HG02642 (cell line): ENCODE results near the gene MAP2.

ENCODE experiments used
- ATAC-seq: cut with Tn5 transposase; IDR thresholded peaks from one replicate; pipeline ENCODE4 v1.9.1; 2021; ENCODE audit warnings: mild to moderate bottlenecking; ENCODE audit not compliant: unreplicated experiment, poor library complexity

Gene MAP2

GRCh38 chr2:209422191-209422754 lies 1.6 kb upstream of the MAP2 start:
- ATAC-seq, result no peak

- ATAC-seq, result peak; percentile 24
Measured at GRCh38 chr2:209424199-209424701, 403 bp downstream of the MAP2 start.

GRCh38 chr2:209424781-209425470 lies 1.1 kb downstream of the MAP2 start:
- no peak for ATAC-seq

DNA sequence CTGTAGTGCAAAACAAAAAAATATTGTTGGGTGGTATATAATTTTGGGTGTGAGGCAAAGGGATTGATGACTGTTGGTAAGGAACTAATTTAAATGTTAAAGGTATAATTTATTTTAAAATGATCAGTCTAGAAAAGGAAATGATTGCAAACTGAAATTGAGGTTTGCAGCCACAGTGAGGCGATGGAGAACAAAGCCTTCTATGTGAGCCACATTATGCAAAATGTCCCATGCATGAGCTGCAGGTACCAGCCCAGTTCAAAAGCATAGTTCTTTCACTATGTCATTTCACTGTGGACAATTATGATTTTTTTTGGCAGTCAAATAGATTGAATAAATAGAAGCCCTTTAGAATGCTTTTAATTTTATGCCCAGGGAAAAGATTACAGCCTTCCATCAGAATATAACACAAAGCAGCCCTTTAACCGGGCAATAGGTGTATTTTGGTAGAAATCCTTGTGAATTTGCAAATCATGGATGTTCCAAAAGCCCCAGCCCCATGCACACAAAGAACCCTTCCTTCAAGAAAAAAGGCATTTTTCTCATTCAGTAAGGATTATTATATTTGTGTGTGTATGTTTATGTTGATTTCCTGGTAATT lies 1.7 kb downstream of the MAP2 start:
- no peak for ATAC-seq

GRCh38 chr2:209426432-209426831 lies 2.6 kb downstream of the MAP2 start:
- no peak for ATAC-seq

- no peak for ATAC-seq
Measured at GRCh38 chr2:209431701-209432100, 7.9 kb downstream of the MAP2 start.

DNA sequence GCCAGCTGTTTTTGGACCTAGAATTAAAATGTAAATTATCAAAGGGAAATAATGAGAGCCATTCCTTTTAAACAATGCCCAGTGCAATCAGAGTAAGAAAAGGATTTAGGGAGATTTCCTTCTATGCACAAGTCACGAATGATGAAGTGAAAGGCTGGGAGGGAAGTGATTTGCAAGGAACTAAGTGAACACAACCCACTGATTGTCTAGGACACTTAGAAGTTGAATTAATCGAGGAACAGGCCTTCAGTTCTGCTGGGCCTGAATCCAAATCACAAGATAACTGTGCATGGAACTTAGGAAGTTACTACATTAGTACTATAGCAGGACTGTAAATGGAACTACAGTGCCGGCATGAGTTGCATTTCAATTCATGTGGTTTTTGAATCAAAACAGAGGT lies 17.7 kb downstream of the MAP2 start:
- ATAC-seq, result no peak

DNA sequence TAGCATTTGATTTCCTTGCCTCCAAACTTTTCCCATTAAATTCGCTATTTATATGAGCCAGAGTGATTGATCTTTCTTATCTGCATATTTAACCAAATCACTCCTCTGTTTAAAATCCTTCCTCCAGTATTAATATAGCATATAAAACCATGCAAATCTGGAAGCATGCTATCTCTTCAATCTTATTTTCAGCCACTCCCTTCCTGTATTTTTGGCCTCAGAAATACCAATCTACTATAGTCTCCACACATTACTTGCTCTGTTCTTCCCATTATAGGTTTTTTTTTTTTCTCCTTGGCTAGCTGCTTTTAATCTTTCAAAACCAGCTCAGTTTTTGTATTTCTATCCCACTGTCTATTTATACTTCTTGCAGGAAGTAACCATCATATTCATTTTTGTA lies 19.1 kb downstream of the MAP2 start:
- no peak for ATAC-seq

DNA sequence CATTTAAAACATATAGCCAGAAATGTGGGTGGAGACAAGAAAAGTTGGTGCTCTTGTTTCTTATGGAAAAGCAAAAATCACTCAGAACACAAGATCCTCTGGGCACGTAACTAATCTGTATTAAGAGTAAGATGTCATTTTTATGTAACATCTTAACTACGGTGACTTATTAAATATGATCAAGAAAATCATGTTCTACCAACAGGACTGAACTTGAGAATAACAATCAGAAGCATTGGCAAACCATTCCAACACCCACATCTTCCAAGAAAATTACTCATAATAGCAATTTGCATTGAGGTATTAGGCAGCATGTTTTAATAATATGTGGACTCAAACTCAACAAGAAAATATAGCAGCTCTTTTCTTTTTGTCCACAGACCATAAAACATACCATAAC lies 21.6 kb downstream of the MAP2 start:
- no peak for ATAC-seq

DNA sequence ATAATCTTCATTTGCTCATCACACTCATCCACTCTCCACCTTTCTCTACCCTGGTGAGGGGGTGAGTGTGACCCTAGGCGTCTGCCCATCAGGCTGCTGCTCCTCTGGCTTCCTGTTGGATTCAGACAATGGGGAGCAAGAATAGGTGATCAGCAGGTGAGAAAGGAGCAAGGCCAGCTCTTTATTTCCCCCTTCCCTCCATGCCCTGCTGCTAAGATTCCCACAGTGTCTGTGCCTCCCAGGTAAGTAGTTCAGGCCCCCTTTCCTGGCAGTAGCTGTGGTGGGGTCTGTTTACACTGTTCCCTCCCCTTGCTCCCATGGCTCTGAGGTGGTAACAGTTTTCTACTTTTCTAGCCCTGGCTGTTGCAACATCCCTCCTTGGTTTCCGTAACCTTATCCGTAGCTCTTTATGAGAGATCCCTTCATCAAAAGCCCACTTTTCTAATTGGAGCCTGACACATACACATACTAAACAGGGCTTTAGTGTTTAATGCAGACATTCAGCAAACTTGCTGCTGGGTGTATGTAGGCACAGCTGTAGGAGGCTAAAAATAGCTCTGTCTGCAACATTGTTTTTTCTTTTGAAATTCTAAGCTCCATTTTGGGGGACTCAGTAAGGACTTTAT lies 27.5 kb downstream of the MAP2 start:
- no peak for ATAC-seq

- ATAC-seq, result no peak
Measured at GRCh38 chr2:209456489-209456888, 32.6 kb downstream of the MAP2 start.

GRCh38 chr2:209458008-209458979 lies 34.4 kb downstream of the MAP2 start:
- ATAC-seq, result no peak

GRCh38 chr2:209459359-209459758 lies 35.5 kb downstream of the MAP2 start:
- no peak for ATAC-seq

GRCh38 chr2:209460151-209460761 lies 36.4 kb downstream of the MAP2 start:
- ATAC-seq, result no peak

GRCh38 chr2:209463226-209463625 lies 39.4 kb downstream of the MAP2 start:
- no peak for ATAC-seq

DNA sequence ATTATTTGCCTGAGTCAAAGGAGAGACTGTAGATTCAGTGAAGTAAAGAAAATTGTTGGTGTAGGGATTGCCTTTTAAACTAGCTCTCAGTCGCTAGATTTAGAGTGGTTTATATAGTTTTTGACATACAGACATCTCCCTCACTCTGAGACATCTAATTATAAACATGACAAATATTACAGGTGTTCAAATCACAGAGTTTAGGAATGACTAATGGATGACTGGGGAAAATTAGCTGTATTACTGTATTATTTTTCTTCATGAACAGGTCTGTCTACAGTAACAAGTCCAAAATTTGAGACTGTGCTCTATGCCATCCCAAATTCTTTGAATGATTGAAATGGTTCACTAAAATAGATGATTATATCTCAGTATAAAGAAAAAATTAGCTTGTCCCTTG lies 40.0 kb downstream of the MAP2 start:
- ATAC-seq, result no peak

DNA sequence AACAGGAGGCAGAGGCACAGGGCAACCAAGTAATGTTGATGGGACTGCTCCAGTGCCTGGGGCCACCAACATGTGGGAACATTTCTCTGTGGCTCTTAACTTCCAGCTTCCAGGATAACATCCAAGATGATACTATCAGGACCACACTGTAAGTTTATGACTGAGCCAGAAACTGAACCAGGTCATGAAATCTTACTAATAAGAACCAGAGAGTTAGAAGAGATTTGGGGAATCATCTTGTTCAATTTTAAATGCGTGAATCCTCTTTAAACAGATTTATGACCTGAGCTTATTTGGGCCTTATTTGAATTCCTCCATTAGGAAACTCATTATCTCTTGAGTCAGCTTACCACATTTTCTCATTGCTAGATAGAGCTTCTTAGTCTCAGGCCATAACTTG lies 45.0 kb downstream of the MAP2 start:
- no peak for ATAC-seq

DNA sequence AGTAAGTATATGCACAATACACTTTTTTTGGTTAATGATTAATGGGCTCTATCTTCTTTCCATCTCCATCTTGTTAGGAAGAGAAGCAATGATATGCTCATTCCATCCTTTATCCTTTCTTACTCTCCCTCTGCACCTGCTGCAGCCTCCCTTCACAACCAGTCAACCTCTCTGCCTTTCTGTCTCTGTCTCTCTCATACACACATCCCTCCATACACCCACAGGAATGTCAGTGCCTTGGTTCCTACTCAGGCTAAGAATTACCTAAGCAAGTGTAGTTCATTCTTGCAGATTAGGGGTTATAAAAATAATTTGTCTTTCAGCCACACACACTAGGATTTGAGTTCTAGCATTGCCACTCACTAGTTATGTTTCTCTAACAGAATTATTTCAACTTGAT lies 45.6 kb downstream of the MAP2 start:
- no peak for ATAC-seq

DNA sequence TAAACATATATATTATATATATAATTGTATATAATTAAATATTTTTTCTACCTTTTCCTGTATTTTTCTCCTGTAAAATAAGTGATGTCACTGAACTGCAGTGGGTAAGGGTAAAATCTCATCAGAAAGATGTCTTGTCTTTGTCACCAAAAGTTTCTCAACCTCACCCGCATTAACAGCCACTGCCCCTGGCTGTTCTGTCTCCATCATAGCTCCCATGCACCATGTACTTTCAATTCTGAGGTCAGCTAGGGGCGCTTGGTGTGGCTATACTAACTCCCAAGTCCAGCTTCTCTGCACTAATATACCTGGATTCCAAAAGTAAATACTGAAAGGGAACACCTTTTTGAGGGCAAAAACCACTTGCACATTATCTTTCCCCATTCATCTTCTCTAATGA lies 46.6 kb downstream of the MAP2 start:
- ATAC-seq, result no peak

DNA sequence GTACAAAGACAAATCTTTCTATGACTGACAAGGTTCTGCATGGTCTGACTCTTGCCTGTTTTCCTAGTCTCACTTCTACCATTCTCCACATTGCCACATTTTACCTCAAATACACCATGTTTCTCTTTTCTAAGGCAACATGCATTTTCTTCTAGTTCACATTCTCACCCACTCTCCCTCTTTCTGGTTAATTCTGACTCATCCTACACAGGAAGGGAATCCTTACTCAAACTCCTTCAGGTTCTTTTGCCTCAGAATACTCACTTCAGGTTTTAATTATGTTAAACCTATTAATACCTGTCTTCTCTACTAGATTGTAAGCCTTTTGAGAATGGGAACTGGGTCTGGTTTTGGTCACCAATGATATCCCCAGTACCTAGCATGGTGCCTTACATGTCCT lies 47.2 kb downstream of the MAP2 start:
- no peak for ATAC-seq
